Upper lobe of right lung (tissue), 1 donor: ENCODE results near the gene SPAG6. TPM values are rescaled to one million over a fixed set of nuclear protein-coding genes. Genes with fewer than 3 reads are reported as not detected.
A peak's percentile ranks its signal among the peaks of the same experiment; 100 is the strongest.

Source experiments
- ATAC-seq: fragments of 200-7000 bp; cut with Tn5 transposase; one replicate; pipeline ENCODE4 v1.9.1; 2020; ENCODE audit warnings: mild to moderate bottlenecking, moderate library complexity
- DNase-seq: peaks from one replicate; pipeline ENCODE4 v3.0.0-alpha.2; 2020
- H3K27ac ChIP-seq: fragments of 200-600 bp; one replicate; pipeline ENCODE4 v1.8.0; 2022
- H3K27me3 ChIP-seq: fragments of 200-600 bp; one replicate; pipeline ENCODE4 v1.8.0; 2022; ENCODE audit warnings: mild to moderate bottlenecking
- H3K36me3 ChIP-seq: fragments of 200-600 bp; one replicate; pipeline ENCODE4 v1.8.0; 2022
- H3K4me1 ChIP-seq: fragments of 200-600 bp; one replicate; pipeline ENCODE4 v1.8.0; 2022
- H3K4me3 ChIP-seq: fragments of 200-600 bp; one replicate; pipeline ENCODE4 v1.8.0; 2022; ENCODE audit warnings: mild to moderate bottlenecking
- H3K9me3 ChIP-seq: fragments of 200-600 bp; one replicate; pipeline ENCODE4 v1.8.0; 2022
- intact Hi-C: fragments of 100-400 bp; cut with DNase I; formaldehyde crosslinking; loops from one replicate; pipeline ENCODE4 v1.11.0; 2022
- total RNA-seq: library from RNA; stranded (reverse); fragmentation: NEBNext Ultra II Directional; extraction: Animal tissue kit (Norgen Biotek cat#: 25700); gene quantifications from one replicate; pipeline ENCODE4 v1.2.1, GENCODE V29; 2021
- TF ChIP-seq, protein P1 (sequence below): fragments of 200-600 bp; IDR thresholded peaks from one replicate; pipeline ENCODE4 v1.8.0; 2022; ENCODE audit warnings: antibody characterized with exemption
- donor health status: DM: no; HTN: yes; CAD: no; lungs with severe emphysema.

The SPAG6 gene
- total RNA-seq, 1 donor from 2014 or later, result not detected

DNA sequence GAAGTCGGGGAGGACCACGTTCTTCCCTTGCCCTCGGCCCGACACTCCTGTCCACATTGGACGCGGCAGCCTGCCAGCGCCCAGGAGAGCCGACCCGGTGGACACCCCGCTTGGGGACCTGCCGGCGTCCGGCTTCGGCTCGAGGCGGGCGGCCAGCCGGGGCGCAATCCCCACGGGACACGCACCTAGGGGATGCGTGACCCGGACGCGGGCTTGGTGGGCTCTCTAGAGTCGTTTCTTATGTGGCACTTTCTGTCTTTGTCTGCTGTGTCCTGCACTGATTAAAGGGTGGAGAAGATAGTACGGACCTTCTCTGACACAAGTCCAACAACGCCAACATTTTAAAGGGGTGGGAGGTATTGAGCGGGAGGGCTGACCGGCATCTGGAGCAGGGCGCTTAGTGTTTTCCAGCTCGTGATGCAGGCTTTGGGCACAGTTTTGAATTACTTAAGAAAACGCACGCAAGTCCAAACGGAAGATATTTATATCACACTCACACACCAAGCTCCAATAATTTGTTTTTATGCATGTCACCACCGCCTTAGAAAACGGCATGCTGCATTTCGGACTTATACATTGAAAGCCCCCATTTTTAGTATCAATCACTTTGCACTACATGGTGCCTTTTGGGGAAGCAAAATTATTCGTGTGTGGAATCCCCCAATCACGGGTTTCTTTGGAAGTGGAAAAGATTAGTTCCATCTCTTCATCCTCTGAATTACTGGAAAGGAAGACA is 3.9 kb upstream of the SPAG6 start:
- H3K27ac ChIP-seq, result peak overlapping the region; percentile 92
- DNase-seq (no peak), ATAC-seq (peak; percentile 39)
- TF ChIP-seq, protein P1, sequence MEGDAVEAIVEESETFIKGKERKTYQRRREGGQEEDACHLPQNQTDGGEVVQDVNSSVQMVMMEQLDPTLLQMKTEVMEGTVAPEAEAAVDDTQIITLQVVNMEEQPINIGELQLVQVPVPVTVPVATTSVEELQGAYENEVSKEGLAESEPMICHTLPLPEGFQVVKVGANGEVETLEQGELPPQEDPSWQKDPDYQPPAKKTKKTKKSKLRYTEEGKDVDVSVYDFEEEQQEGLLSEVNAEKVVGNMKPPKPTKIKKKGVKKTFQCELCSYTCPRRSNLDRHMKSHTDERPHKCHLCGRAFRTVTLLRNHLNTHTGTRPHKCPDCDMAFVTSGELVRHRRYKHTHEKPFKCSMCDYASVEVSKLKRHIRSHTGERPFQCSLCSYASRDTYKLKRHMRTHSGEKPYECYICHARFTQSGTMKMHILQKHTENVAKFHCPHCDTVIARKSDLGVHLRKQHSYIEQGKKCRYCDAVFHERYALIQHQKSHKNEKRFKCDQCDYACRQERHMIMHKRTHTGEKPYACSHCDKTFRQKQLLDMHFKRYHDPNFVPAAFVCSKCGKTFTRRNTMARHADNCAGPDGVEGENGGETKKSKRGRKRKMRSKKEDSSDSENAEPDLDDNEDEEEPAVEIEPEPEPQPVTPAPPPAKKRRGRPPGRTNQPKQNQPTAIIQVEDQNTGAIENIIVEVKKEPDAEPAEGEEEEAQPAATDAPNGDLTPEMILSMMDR, result no peak
- peaks cover 88% of the 10 kb centered on the region for H3K27me3 ChIP-seq
- peaks cover 3% of the 10 kb centered on the region for H3K4me1 ChIP-seq
- H3K4me3 ChIP-seq, result peak overlapping the region; percentile 79
- intact Hi-C loops, result no loop called here
- no peaks in the 10 kb centered on the region for H3K36me3 ChIP-seq
- no peaks in the 10 kb centered on the region for H3K9me3 ChIP-seq

DNA sequence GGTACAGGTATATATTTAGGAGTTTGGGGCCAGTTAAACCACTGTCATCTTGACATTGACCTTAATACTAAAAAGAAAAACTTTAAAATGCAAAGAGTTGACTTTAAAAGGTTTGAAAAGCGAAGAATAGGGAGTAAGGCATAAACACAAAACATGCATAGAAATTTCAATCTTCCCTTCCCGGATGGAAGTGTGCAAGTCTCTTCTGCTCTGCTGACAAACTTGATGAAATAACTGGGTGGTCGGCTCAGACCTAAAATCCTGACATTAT is 3.4 kb upstream of the SPAG6 start:
- ATAC-seq (no peak), DNase-seq (no peak)
- intact Hi-C loops, result no loop called here
- TF ChIP-seq, protein P1, result no peak
- H3K27me3 ChIP-seq, result peaks cover 88% of the 10 kb centered on the region
- H3K4me1 ChIP-seq, result peaks cover 3% of the 10 kb centered on the region
- no peaks in the 10 kb centered on the region for H3K9me3 ChIP-seq
- H3K36me3 ChIP-seq, result no peaks in the 10 kb centered on the region
- no peak overlapping the region for H3K27ac ChIP-seq
- no peak overlapping the region for H3K4me3 ChIP-seq

GRCh38 chr10:22342421-22342820 is 2.9 kb upstream of the SPAG6 start:
- H3K36me3 ChIP-seq, result no peaks in the 10 kb centered on the region
- ATAC-seq (no peak), DNase-seq (no peak)
- H3K9me3 ChIP-seq, result no peaks in the 10 kb centered on the region
- TF ChIP-seq, protein P1, result no peak
- intact Hi-C loops, result no loop called here
- no peak overlapping the region for H3K4me3 ChIP-seq
- H3K4me1 ChIP-seq, result peaks cover 3% of the 10 kb centered on the region
- H3K27ac ChIP-seq, result no peak overlapping the region
- H3K27me3 ChIP-seq, result peaks cover 88% of the 10 kb centered on the region

DNA sequence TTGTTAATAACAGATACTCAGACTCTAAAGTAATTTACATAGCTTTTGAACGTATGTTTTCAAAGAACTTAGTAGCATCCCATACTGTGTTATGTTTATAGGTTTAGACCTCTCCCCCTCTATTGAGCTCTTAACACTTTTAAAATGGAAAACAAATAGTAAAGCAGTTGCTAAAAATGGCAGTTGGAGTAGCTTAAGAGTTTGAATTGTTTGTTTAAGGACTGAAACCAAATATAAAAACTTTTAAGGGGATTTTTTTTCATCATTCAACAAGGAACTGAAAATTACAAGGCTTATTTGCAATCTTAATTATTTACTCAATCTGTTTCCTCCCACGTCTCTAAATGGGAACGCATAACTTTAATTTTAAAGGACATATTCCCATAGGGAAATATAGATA is 1.6 kb upstream of the SPAG6 start:
- no peak for DNase-seq
- peaks cover 88% of the 10 kb centered on the region for H3K27me3 ChIP-seq

GRCh38 chr10:22344249-22344648 is 1.0 kb upstream of the SPAG6 start:
- peaks cover 85% of the 10 kb centered on the region for H3K27me3 ChIP-seq
- TF ChIP-seq, protein P1, result no peak
- ATAC-seq (no peak), DNase-seq (no peak)
- no peaks in the 10 kb centered on the region for H3K36me3 ChIP-seq
- H3K27ac ChIP-seq, result no peak overlapping the region
- intact Hi-C loops, result no loop called here
- no peak overlapping the region for H3K4me3 ChIP-seq
- peaks cover 3% of the 10 kb centered on the region for H3K4me1 ChIP-seq
- no peaks in the 10 kb centered on the region for H3K9me3 ChIP-seq

More for the DNA sequence above, 1.6 kb upstream of the SPAG6 start:
- Histone ChIP-seq H3K9me3 (no peaks in the 10 kb centered on the region), H3K36me3 (no peaks in the 10 kb centered on the region), H3K4me1 (peaks cover 3% of the 10 kb centered on the region), H3K4me3 (no peak overlapping the region), H3K27ac (no peak overlapping the region)
- ATAC-seq, result no peak
- intact Hi-C loops, result no loop called here
- TF ChIP-seq, protein P1, result no peak
